ENCODE measurements around the gene DGAT2L6.
"Not testable (repeated sequence)": the region's sequence is repeated elsewhere in the genome, so short reads cannot be mapped to it uniquely, and the experiment has no call there.

The DGAT2L6 gene

DNA sequence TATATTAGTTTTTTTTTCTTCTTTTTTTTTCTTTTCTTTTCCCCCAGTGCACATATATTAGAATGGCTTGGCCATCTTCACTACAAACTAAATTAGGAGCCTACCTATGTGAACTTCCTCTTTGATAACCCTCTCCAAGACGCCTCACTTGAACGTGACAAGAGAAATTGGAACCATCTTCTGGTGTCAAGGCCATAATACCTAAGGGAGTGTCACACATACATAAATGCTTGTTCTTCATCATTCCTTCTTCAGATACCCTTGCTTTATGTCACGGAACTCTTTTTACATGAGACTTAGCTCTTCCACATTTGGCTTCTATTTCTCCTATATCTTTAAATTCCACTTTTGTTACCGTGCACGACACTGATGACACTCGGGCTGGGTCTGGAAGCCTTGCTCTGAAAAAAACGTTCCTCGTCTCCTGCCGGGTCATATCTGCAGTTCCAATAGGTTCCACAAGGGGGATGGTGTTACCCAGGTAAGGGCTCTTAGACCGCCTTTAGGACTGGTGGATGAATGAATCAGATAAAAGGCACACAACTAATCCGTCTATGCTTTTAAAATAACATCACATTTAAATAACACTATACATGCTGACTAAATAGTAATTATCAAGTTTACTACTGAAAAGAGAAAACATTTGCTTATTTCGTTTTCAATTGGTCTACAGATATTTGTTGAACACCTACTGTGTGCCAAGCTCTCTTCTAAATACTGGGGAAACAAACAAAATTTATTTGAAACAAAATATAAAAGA lies 19.9 kb downstream of the DGAT2L6 start:
- peak; percentile 43 for DNase-seq (ENCODE audit: low read depth)

DNA sequence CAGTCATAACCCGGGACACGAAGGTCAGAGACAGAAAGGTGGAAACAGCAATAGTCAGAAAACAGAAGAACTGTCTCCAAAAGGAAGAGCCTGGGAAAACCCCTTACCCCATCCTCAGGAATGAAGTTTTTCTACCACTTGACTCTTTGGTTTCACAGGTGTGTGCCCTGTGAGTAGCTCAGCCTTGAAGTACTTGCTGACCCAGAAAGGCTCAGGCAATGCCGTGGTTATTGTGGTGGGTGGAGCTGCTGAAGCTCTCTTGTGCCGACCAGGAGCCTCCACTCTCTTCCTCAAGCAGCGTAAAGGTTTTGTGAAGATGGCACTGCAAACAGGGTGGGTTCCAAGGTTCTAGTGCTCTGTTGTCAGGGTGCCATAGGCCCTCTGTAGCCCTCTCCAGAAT lies 24.4 kb downstream of the DGAT2L6 start:
- DNase-seq (ENCODE audit: low read depth): no peak

GRCh38 chrX:70208479-70208878 lies 31.2 kb downstream of the DGAT2L6 start:
- no peak for DNase-seq (ENCODE audit: low read depth)

GRCh38 chrX:70209570-70209969 lies 32.3 kb downstream of the DGAT2L6 start:
- not testable (repeated sequence) for DNase-seq (ENCODE audit: low read depth)

DNA sequence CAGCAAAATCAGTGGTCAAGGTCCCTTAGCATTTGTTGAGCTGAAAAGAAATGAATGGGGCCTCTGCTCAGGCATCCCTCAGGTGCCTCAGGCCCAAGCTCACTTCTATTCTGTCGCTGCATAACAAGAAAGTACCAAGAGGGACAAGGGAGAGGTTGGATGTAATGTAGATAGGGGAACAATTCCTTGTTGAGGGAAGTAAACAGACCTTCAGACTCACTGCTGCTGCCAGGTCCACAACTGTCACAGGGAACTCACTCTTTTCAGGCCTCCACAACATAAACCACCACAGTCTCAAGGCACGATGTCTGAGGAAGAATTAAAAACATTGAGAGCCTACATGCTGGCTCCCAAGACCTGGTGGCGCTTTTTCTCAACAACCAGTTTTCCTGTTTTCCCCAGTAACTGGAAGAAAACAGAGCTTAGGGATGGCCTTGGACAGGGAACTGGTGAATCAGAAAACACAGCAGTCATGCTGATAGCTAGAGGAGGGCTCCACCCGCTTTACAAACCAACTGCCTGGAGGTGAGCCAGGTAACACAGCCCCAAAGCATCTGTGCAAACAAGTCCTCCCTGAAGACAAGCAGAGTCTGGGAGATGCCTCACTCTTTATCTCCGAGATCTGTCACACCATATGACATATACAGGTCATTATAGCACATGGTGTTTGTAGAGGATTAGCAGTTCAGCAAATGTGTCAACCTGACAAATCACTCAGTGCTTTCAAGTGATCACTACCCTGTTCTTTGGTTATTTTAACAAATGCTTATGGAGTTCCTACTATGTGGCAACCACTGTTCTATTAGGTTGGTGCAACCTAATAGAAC lies 42.9 kb downstream of the DGAT2L6 start:
- no peak for DNase-seq (ENCODE audit: low read depth)

DNA sequence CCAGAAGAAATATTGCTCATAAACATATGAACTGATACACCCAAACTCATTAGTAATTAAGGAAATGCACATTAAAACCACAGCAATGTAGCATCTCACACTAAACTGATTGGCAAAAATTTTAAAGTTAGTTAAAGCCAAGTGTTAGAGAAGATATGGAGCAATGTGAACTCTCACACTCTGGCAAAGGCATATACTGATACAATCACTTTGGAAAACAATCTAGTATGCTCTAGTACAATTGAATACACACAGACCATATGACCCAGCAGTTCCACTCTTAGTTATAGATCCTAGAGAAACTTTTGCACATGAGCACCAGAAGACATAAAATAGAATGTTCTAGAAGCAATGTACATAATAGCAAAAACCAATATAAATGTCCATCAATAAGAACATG lies 48.8 kb downstream of the DGAT2L6 start:
- DNase-seq (ENCODE audit: low read depth): no peak

GRCh38 chrX:70226687-70227086 lies 49.4 kb downstream of the DGAT2L6 start:
- DNase-seq (ENCODE audit: low read depth): no peak

GRCh38 chrX:70231666-70232065 lies 54.4 kb downstream of the DGAT2L6 start:
- peak; percentile 9 for DNase-seq (ENCODE audit: low read depth)

GRCh38 chrX:70234355-70234754 lies 57.1 kb downstream of the DGAT2L6 start, which contains the start of gene AWAT1:
Gene AWAT1, plus strand, starts transcription at chrX:70234655. Its CDS starts 41 bp downstream, at chrX:70234696.
- DNase-seq (ENCODE audit: low read depth): no peak

DNA sequence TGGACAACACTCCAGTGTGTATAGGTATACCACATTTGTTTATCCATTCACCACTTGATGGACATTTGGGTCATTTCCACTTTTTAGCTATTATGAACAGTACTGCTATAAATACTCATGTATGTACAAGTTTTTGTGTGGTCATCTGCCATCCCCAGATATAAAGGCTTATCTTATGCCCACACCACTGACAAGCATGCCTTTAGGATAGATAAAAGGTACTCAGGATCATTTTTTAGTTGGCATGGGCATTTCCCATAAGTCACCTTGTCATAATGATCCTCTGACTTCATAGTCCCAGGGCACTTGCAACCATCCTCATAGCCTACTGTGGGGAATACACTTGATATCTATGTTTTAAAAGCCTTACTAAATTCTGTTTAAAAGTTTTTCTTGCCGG lies 63.5 kb downstream of the DGAT2L6 start:
- no peak for DNase-seq (ENCODE audit: low read depth)

DNA sequence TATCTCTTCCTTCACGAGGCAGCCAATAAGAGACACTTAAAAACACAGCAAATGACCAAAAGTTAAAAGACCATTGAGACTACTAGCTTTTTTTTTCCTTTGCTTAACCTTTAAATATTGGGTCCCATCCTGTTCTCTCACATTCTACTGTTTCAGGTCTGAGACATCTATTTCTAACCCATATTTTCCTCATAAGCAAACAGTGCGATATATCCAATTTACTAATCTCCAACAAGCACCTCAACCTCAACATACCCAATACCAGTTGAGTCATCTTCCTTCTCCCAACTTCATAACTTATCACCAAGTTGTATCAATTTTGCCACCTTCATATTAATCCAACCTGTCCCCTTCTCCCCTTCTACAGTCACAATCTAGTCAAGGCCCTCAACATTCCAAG lies 64.2 kb downstream of the DGAT2L6 start:
- no peak for DNase-seq (ENCODE audit: low read depth)

- not testable (repeated sequence) for DNase-seq (ENCODE audit: low read depth)
These were observed 66.3 kb downstream of the DGAT2L6 start for GRCh38 chrX:70243601-70244000.

DNA sequence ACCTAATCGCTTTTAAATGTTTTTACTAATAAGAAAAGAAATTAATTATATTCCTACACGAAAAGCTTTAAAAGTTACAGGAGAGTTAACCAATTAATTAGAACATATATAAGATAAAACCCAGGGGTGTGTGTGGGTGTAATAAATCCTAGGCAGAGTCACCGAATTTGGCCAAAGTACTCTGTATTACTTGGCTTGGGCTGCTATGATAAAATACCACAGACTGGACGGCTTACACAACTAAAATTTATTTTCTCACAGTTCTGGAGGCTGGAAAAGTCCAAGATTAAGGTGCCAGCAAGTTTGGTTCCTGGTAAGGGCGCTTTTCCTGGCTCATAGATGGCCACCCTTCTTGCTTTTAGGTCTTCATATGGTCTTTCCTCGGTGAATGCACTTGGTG lies 67.6 kb downstream of the DGAT2L6 start:
- DNase-seq (ENCODE audit: low read depth): no peak

DNA sequence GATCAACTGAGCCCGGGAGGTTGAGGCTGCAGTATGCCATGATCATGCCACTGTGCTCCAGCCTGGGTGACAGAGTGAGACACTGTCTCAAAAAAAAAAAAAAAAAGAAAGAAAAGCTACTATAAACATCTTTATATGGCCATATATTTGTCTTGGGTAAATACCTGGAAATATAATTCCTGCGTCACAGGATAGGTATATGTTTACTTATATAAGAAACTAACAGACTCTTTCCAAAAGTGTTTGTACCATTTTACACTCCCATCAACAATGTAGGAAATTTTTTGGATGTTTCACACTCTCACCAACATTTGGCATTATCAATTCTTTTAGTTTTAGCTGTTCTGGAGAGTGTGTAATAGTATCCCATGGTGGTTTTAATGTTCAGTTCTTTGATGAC lies 70.0 kb downstream of the DGAT2L6 start:
- no peak for DNase-seq (ENCODE audit: low read depth)

DNA sequence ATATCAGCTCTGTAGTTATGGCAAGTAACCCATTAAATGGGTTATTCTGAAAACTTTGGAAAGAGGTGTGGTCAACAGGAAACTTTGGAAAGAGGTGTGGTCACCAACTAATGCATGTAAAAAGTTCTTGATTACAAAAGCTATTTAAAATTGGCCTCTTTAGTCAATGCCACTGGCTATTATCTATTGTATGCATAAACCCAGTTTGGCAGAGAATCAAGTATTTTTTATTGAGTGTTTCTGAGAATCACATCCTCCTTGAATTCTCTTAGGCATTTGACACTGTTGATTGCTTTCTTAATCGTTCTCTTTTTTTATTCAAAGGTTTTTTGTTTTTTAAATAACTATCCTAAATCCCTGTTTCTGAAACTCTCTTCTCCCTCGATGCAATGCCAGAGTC lies 75.2 kb downstream of the DGAT2L6 start:
- DNase-seq (ENCODE audit: low read depth): no peak

GRCh38 chrX:70253377-70254062 lies 76.2 kb downstream of the DGAT2L6 start:
- DNase-seq (ENCODE audit: low read depth): no peak

DNA sequence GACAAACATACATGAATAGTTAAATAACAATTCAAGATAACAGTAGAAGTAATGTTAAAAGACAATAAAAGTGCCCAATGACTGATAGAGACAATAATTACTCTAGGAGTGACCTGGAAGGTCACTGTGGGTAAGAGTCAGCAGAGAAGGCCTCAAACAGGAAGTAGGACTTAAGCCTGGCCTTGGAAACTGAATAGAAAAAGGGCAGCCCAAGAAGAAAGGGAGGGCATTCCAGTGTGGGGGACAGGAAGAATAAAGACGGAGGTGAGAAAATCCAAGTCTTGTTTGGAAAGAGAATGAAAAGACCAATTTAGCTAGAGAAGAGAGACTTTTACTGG lies 76.7 kb downstream of the DGAT2L6 start:
- no peak for DNase-seq (ENCODE audit: low read depth)

- no peak for DNase-seq (ENCODE audit: low read depth)
These were observed 77.6 kb downstream of the DGAT2L6 start for GRCh38 chrX:70254909-70255308.
